NCI-H510A treated with DMSO at 0.1 percent for 48 hours (cell line): ENCODE measurements around the gene SLC5A2.
"Not testable (repeated sequence)": the region's sequence is repeated elsewhere in the genome, so short reads cannot be mapped to it uniquely, and the experiment has no call there.

Experiments used
- DNase-seq: peaks from one replicate; lab custom pipeline; 2025; lab: John Stamatoyannopoulos, UW

SLC5A2 gene

GRCh38 chr16:31483081-31483480, at the start of gene SLC5A2:
Gene SLC5A2 (plus strand): TSS chr16:31483123. CDS start chr16:31483137, 14 bp downstream.
- DNase-seq, result no peak

GRCh38 chr16:31435341-31436220, 47.3 kb upstream of the SLC5A2 start:
- no peak for DNase-seq

GRCh38 chr16:31436221-31437045, 46.5 kb upstream of the SLC5A2 start:
- DNase-seq, result no peak

GRCh38 chr16:31438414-31438813, 44.5 kb upstream of the SLC5A2 start:
- no peak for DNase-seq

- DNase-seq, result not testable (repeated sequence)
Observed at GRCh38 chr16:31439023-31439422, 43.9 kb upstream of the SLC5A2 start.

GRCh38 chr16:31439519-31439918, 43.4 kb upstream of the SLC5A2 start:
- no peak for DNase-seq

GRCh38 chr16:31440516-31441184, 42.3 kb upstream of the SLC5A2 start:
- no peak for DNase-seq

GRCh38 chr16:31441956-31442355, 41.0 kb upstream of the SLC5A2 start:
- no peak for DNase-seq

- not testable (repeated sequence) for DNase-seq
Observed at GRCh38 chr16:31445931-31446330, 37.0 kb upstream of the SLC5A2 start.

- no peak for DNase-seq
Observed at GRCh38 chr16:31451201-31451600, 31.7 kb upstream of the SLC5A2 start.

- peak; percentile 75 for DNase-seq
Observed at GRCh38 chr16:31451681-31452351, 31.1 kb upstream of the SLC5A2 start.

- no peak for DNase-seq
Observed at GRCh38 chr16:31452631-31453106, 30.3 kb upstream of the SLC5A2 start.

- DNase-seq, result no peak
Observed at GRCh38 chr16:31453255-31454204, 29.4 kb upstream of the SLC5A2 start.

- DNase-seq, result no peak
Observed at GRCh38 chr16:31455601-31456314, 27.2 kb upstream of the SLC5A2 start.

GRCh38 chr16:31456988-31457360, 25.9 kb upstream of the SLC5A2 start:
- no peak for DNase-seq

- DNase-seq, result peak; percentile 68
Observed at GRCh38 chr16:31458073-31458843, 24.7 kb upstream of the SLC5A2 start.

- peak; percentile 98 for DNase-seq
Observed at GRCh38 chr16:31458844-31459686, 23.9 kb upstream of the SLC5A2 start, which contains the start of gene ARMC5. Gene ARMC5 (plus strand): TSS chr16:31459501. CDS start chr16:31459525, 24 bp downstream.
